ENCODE data around the gene MAP4K4. TPM values are rescaled to one million over a fixed set of nuclear protein-coding genes. Genes with fewer than 3 reads are reported as not detected.
A peak's percentile ranks its signal among the peaks of the same experiment; 100 is the strongest.

MAP4K4 gene
- total RNA-seq, 1 donor from 2014 or later: 91.9 TPM

- Histone ChIP-seq H4K20me1 (ENCODE audit: low read depth) (no peaks in the 10 kb centered on the region), H3K4me3 (no peak overlapping the region), H3F3A (ENCODE audit: low read depth) (no peaks in the 10 kb centered on the region), H3K4me2 (no peak overlapping the region), H3K27me3 (no peaks in the 10 kb centered on the region), H3K27ac (no peak overlapping the region), H3K79me2 (ENCODE audit: low read depth) (no peaks in the 10 kb centered on the region), H3K4me1 (no peaks in the 10 kb centered on the region), H2AFZ (replicated peaks) (no peak overlapping the region), H3K9ac (no peak overlapping the region), H3K36me3 (peaks cover 27% of the 10 kb centered on the region), H3K9me3 (ENCODE audit: low read depth) (no peaks in the 10 kb centered on the region)
- H3K9me3 Mint-ChIP-seq: no peaks in the 10 kb centered on the region
- no peak for TF ChIP-seq EZH2phosphoT487 (IDR thresholded peaks at IDR 0.05)
- no peak for TF ChIP-seq CTCF (IDR thresholded peaks at IDR 0.05)
- no peak for TF ChIP-seq EZH2 (IDR thresholded peaks at IDR 0.05)
- no peak for DNase-seq (ENCODE audit: low spot score)
- no peaks in the 10 kb centered on the region for H3K27me3 Mint-ChIP-seq (ENCODE audit: insufficient read depth, low read depth)
- H3K4me3 Mint-ChIP-seq: no peak overlapping the region
- H3K4me1 Mint-ChIP-seq: peaks cover 13% of the 10 kb centered on the region
- H3K27ac Mint-ChIP-seq: no peak overlapping the region
- peaks cover 49% of the 10 kb centered on the region for H3K36me3 Mint-ChIP-seq
Observed at GRCh38 chr2:101872480-101872879, 175.0 kb downstream of the MAP4K4 start.

GRCh38 chr2:101873543-101873942 lies 176.0 kb downstream of the MAP4K4 start:
- H3K9me3 Mint-ChIP-seq: no peaks in the 10 kb centered on the region
- H3K4me1 Mint-ChIP-seq: peaks cover 3% of the 10 kb centered on the region
- Histone ChIP-seq H3K9ac (no peak overlapping the region), H3K36me3 (peaks cover 29% of the 10 kb centered on the region), H4K20me1 (ENCODE audit: low read depth) (no peaks in the 10 kb centered on the region), H3F3A (ENCODE audit: low read depth) (no peaks in the 10 kb centered on the region), H3K4me1 (no peaks in the 10 kb centered on the region), H3K4me2 (no peak overlapping the region), H3K79me2 (ENCODE audit: low read depth) (no peaks in the 10 kb centered on the region), H3K27me3 (no peaks in the 10 kb centered on the region), H2AFZ (replicated peaks) (no peak overlapping the region), H3K4me3 (no peak overlapping the region), H3K9me3 (ENCODE audit: low read depth) (no peaks in the 10 kb centered on the region), H3K27ac (no peak overlapping the region)
- DNase-seq (ENCODE audit: low spot score): no peak
- no peak overlapping the region for H3K4me3 Mint-ChIP-seq
- H3K36me3 Mint-ChIP-seq: peaks cover 51% of the 10 kb centered on the region
- no peak overlapping the region for H3K27ac Mint-ChIP-seq
- no peaks in the 10 kb centered on the region for H3K27me3 Mint-ChIP-seq (ENCODE audit: insufficient read depth, low read depth)
- no peak for TF ChIP-seq EZH2phosphoT487 (IDR thresholded peaks at IDR 0.05)
- TF ChIP-seq CTCF (IDR thresholded peaks at IDR 0.05): peak; percentile 25
- no peak for TF ChIP-seq EZH2 (IDR thresholded peaks at IDR 0.05)

- H3K36me3 Mint-ChIP-seq: peaks cover 51% of the 10 kb centered on the region
- Histone ChIP-seq H3K4me2 (no peak overlapping the region), H3F3A (ENCODE audit: low read depth) (no peaks in the 10 kb centered on the region), H3K27me3 (no peaks in the 10 kb centered on the region), H3K27ac (no peak overlapping the region), H3K4me1 (no peaks in the 10 kb centered on the region), H3K4me3 (no peak overlapping the region), H3K79me2 (ENCODE audit: low read depth) (no peaks in the 10 kb centered on the region), H3K9ac (no peak overlapping the region), H2AFZ (replicated peaks) (no peak overlapping the region), H3K36me3 (peaks cover 31% of the 10 kb centered on the region), H3K9me3 (ENCODE audit: low read depth) (no peaks in the 10 kb centered on the region), H4K20me1 (ENCODE audit: low read depth) (no peaks in the 10 kb centered on the region)
- H3K9me3 Mint-ChIP-seq: no peaks in the 10 kb centered on the region
- H3K4me1 Mint-ChIP-seq: no peaks in the 10 kb centered on the region
- no peak overlapping the region for H3K27ac Mint-ChIP-seq
- H3K4me3 Mint-ChIP-seq: no peak overlapping the region
- no peak for DNase-seq (ENCODE audit: low spot score)
- no peak for TF ChIP-seq EZH2 (IDR thresholded peaks at IDR 0.05)
- no peaks in the 10 kb centered on the region for H3K27me3 Mint-ChIP-seq (ENCODE audit: insufficient read depth, low read depth)
Observed at GRCh38 chr2:101874069-101874468, 176.6 kb downstream of the MAP4K4 start.

- Mint-ChIP-seq H3K4me1 (no peaks in the 10 kb centered on the region), H3K9me3 (no peaks in the 10 kb centered on the region), H3K4me3 (no peak overlapping the region), H3K27me3 (ENCODE audit: insufficient read depth, low read depth) (no peaks in the 10 kb centered on the region), H3K36me3 (peaks cover 43% of the 10 kb centered on the region), H3K27ac (no peak overlapping the region)
- no peak overlapping the region for H3K27ac ChIP-seq
- DNase-seq (ENCODE audit: low spot score): no peak
- H3K79me2 ChIP-seq (ENCODE audit: low read depth): no peaks in the 10 kb centered on the region
- H2AFZ ChIP-seq (replicated peaks): no peak overlapping the region
- H3F3A ChIP-seq (ENCODE audit: low read depth): no peaks in the 10 kb centered on the region
- peaks cover 19% of the 10 kb centered on the region for H3K36me3 ChIP-seq
- TF ChIP-seq CTCF (IDR thresholded peaks at IDR 0.05) (no peak), EZH2phosphoT487 (IDR thresholded peaks at IDR 0.05) (no peak), EZH2 (IDR thresholded peaks at IDR 0.05) (no peak)
- no peaks in the 10 kb centered on the region for H3K9me3 ChIP-seq (ENCODE audit: low read depth)
- no peaks in the 10 kb centered on the region for H3K27me3 ChIP-seq
- no peak overlapping the region for H3K4me2 ChIP-seq
- no peaks in the 10 kb centered on the region for H4K20me1 ChIP-seq (ENCODE audit: low read depth)
- no peak overlapping the region for H3K4me3 ChIP-seq
- H3K9ac ChIP-seq: no peak overlapping the region
- no peaks in the 10 kb centered on the region for H3K4me1 ChIP-seq
Observed at GRCh38 chr2:101879466-101879865, 182.0 kb downstream of the MAP4K4 start.

Measured in neural progenitor cell (in vitro differentiated cells).